ENCODE results near the gene COQ7.

The COQ7 gene

DNA sequence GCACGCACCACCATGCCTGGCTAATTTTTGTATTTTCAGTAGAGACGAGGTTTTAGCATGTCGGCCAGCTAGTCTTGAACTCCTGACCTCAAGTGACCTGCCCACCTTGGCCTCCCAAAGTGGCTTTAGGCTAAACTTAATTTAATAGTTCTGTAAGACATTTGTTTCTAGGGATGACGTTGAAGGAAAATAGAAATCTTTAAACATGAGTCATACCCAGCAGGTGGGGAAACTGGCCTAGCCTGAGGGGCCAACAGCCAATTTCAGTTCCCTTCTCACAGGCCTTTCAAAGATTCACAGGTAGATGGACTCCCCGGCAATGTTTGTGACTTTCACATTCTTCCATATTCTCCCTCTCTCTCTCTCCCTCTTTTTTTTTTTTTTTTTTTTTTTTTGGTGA lies 28.2 kb downstream of the COQ7 start:
- no peak for TF ChIP-seq EGR1 (IDR thresholded peaks at IDR 0.05)
- no peak for TF ChIP-seq RAD21 (IDR thresholded peaks at IDR 0.05; ENCODE audit: low read depth)
- no peak for TF ChIP-seq ZBTB7A (IDR thresholded peaks at IDR 0.05; ENCODE audit: low read depth)
- TF ChIP-seq FOXM1 (IDR thresholded peaks at IDR 0.05; ENCODE audit: borderline replicate concordance, low read depth), result no peak
- no peak for TF ChIP-seq TAF1 (IDR thresholded peaks at IDR 0.05; ENCODE audit: low read depth)
- TF ChIP-seq NFIC (IDR thresholded peaks at IDR 0.05), result 0 out of 2 replicates have a peak, but pooled peaks have one; percentile 19
- no peak for TF ChIP-seq YY1 (IDR thresholded peaks at IDR 0.05; ENCODE audit: low read depth)
- peak; percentile 58 for TF ChIP-seq TEAD4 (IDR thresholded peaks at IDR 0.05)
- TF ChIP-seq EP300 (IDR thresholded peaks at IDR 0.05; ENCODE audit: borderline replicate concordance), result peak; percentile 72; the same call in 1 of the 2 replicates
- TF ChIP-seq TCF12 (IDR thresholded peaks at IDR 0.05; ENCODE audit: low read depth), result peak; percentile 59; the same call in 1 of the 2 replicates
- TF ChIP-seq CEBPB (IDR thresholded peaks at IDR 0.05), result no peak
- TF ChIP-seq USF1 (IDR thresholded peaks at IDR 0.05), result no peak
- TF ChIP-seq REST (IDR thresholded peaks at IDR 0.05; ENCODE audit: low read depth), result no peak
- TF ChIP-seq, protein P1, sequence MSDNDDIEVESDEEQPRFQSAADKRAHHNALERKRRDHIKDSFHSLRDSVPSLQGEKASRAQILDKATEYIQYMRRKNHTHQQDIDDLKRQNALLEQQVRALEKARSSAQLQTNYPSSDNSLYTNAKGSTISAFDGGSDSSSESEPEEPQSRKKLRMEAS (IDR thresholded peaks at IDR 0.05), result no peak
- TF ChIP-seq CREB1 (IDR thresholded peaks at IDR 0.05; ENCODE audit: low read depth), result no peak

DNA sequence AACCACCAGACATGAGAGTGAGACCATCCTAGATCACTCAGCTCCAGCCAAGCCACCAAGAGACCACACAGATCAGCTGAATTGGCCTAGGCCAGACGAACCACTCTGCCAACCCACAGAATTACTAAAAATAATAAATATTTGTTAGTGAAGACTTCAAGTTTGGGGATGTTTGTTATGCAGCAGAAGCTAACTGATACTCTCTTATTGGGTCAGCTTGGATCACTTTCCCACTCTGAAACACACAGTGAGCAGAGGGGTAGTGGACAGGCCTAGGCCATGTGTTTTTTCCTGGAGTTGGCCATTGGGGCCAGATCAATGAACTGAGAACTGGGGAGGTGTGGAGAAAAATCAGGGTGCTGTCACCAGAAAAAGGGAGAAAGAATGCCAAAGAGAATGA lies 30.8 kb downstream of the COQ7 start:
- TF ChIP-seq TCF12 (IDR thresholded peaks at IDR 0.05; ENCODE audit: low read depth) (no peak), RAD21 (IDR thresholded peaks at IDR 0.05; ENCODE audit: low read depth) (no peak), FOXM1 (IDR thresholded peaks at IDR 0.05; ENCODE audit: borderline replicate concordance, low read depth) (no peak), TEAD4 (IDR thresholded peaks at IDR 0.05) (no peak), REST (IDR thresholded peaks at IDR 0.05; ENCODE audit: low read depth) (no peak), NFIC (IDR thresholded peaks at IDR 0.05) (no peak), USF1 (IDR thresholded peaks at IDR 0.05) (no peak), EP300 (IDR thresholded peaks at IDR 0.05; ENCODE audit: borderline replicate concordance) (no peak), CREB1 (IDR thresholded peaks at IDR 0.05; ENCODE audit: low read depth) (no peak), TAF1 (IDR thresholded peaks at IDR 0.05; ENCODE audit: low read depth) (no peak), ZBTB7A (IDR thresholded peaks at IDR 0.05; ENCODE audit: low read depth) (no peak), YY1 (IDR thresholded peaks at IDR 0.05; ENCODE audit: low read depth) (no peak), EGR1 (IDR thresholded peaks at IDR 0.05) (no peak), CEBPB (IDR thresholded peaks at IDR 0.05) (no peak)
- TF ChIP-seq, protein P1 (IDR thresholded peaks at IDR 0.05), result no peak

GRCh38 chr16:19102187-19102872 lies 34.9 kb downstream of the COQ7 start:
- no peak for TF ChIP-seq EP300 (IDR thresholded peaks at IDR 0.05; ENCODE audit: borderline replicate concordance)
- TF ChIP-seq CREB1 (IDR thresholded peaks at IDR 0.05; ENCODE audit: low read depth), result no peak
- no peak for TF ChIP-seq USF1 (IDR thresholded peaks at IDR 0.05)
- TF ChIP-seq TEAD4 (IDR thresholded peaks at IDR 0.05), result no peak
- TF ChIP-seq, protein P1 (IDR thresholded peaks at IDR 0.05), result no peak
- 0 out of 2 replicates have a peak, but pooled peaks have one; percentile 33 for TF ChIP-seq TCF12 (IDR thresholded peaks at IDR 0.05; ENCODE audit: low read depth)
- no peak for TF ChIP-seq TAF1 (IDR thresholded peaks at IDR 0.05; ENCODE audit: low read depth)
- TF ChIP-seq EGR1 (IDR thresholded peaks at IDR 0.05), result no peak

GRCh38 chr16:19104607-19105006 lies 37.2 kb downstream of the COQ7 start:
- no peak for TF ChIP-seq NFIC (IDR thresholded peaks at IDR 0.05)
- TF ChIP-seq, protein P1 (IDR thresholded peaks at IDR 0.05), result no peak

GRCh38 chr16:19105131-19105530 lies 37.7 kb downstream of the COQ7 start:
- TF ChIP-seq TAF1 (IDR thresholded peaks at IDR 0.05; ENCODE audit: low read depth) (no peak), ZBTB7A (IDR thresholded peaks at IDR 0.05; ENCODE audit: low read depth) (no peak), RAD21 (IDR thresholded peaks at IDR 0.05; ENCODE audit: low read depth) (no peak), NFIC (IDR thresholded peaks at IDR 0.05) (no peak), CEBPB (IDR thresholded peaks at IDR 0.05) (no peak), EP300 (IDR thresholded peaks at IDR 0.05; ENCODE audit: borderline replicate concordance) (no peak), EGR1 (IDR thresholded peaks at IDR 0.05) (no peak), TEAD4 (IDR thresholded peaks at IDR 0.05) (no peak), YY1 (IDR thresholded peaks at IDR 0.05; ENCODE audit: low read depth) (no peak), USF1 (IDR thresholded peaks at IDR 0.05) (no peak), REST (IDR thresholded peaks at IDR 0.05; ENCODE audit: low read depth) (no peak), FOXM1 (IDR thresholded peaks at IDR 0.05; ENCODE audit: borderline replicate concordance, low read depth) (no peak), TCF12 (IDR thresholded peaks at IDR 0.05; ENCODE audit: low read depth) (no peak), CREB1 (IDR thresholded peaks at IDR 0.05; ENCODE audit: low read depth) (no peak)
- TF ChIP-seq, protein P1 (IDR thresholded peaks at IDR 0.05), result no peak
